Endometrial microvascular endothelial cells (primary cell): ENCODE results near the gene CD180. TPM values are rescaled to one million over a fixed set of nuclear protein-coding genes. Genes with fewer than 3 reads are reported as not detected.

Source experiments
- in situ Hi-C: cut with HindIII; loops from 2 replicates; pipeline ENCODE4 v1.10.0; 2017; ENCODE audit warnings: low sequenced_read_pairs, low pct_unique_long_range_greater_than_20kb; ENCODE audit errors: inconsistent ontology term
- total RNA-seq: library from RNA; depleted of rRNA; stranded (reverse); fragments of >200 nt; gene quantifications from one replicate; pipeline ENCODE4 v1.2.3, GENCODE V29; 2015; ENCODE audit errors: inconsistent ontology term

Gene CD180
- total RNA-seq, 1 donor from 2014 or later = not detected

GRCh38 chr5:67214707-67215447 is 18.3 kb upstream of the CD180 start:
- in situ Hi-C loops = no loop called here

- in situ Hi-C loops = no loop called here
Measured at GRCh38 chr5:67214036-67214435, 17.4 kb upstream of the CD180 start.

- in situ Hi-C loops = no loop called here
Measured at GRCh38 chr5:67211926-67212325, 15.3 kb upstream of the CD180 start.

GRCh38 chr5:67209141-67209771 is 12.7 kb upstream of the CD180 start:
- in situ Hi-C loops = no loop called here

DNA sequence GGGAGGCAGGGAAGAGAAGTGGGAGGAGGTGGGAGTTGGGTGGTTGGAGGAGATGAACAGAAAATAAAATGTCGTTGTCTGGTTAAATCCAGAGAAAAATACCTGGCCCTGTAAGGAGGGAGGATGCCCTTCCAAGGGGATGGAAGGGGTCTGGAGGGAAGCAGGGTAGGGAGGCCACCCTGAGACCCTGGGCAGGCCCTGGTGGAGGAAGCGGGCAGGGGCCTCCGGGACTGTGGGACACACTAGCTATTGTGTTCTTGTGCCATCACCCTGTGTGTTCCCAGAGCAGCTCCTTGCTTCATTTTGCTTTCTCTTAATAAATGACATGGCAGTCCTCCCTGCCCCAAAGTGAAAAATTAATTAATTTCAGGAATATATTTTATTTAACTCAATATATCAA is 11.8 kb upstream of the CD180 start:
- in situ Hi-C loops = no loop called here

GRCh38 chr5:67206929-67207328 is 10.3 kb upstream of the CD180 start:
- in situ Hi-C loops = no loop called here

DNA sequence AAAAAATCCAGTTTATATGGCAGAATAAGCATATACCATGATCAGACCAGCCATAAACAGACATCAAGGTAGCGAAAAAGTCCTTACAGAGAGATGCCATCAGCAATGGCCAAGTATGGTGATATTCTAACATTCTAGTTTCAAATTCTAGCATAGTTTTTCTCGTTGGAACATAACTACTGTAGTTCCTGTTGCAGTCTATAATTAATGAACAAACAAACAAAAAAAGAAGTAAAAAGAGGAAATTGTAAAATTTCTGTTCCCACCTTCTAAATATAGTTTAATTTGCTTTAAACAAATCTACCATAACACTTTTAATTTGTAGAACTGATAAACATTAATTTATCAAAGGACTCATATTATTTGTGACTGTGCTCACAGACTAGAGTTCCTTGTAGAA is 9.9 kb upstream of the CD180 start:
- in situ Hi-C loops = no loop called here

- in situ Hi-C loops = no loop called here
Measured at GRCh38 chr5:67205981-67206380, 9.4 kb upstream of the CD180 start.

GRCh38 chr5:67204821-67205220 is 8.2 kb upstream of the CD180 start:
- in situ Hi-C loops = no loop called here

- in situ Hi-C loops = no loop called here
Measured at GRCh38 chr5:67203701-67204074, 7.1 kb upstream of the CD180 start.

GRCh38 chr5:67202828-67203227 is 6.2 kb upstream of the CD180 start:
- in situ Hi-C loops = no loop called here

- in situ Hi-C loops = no loop called here
Measured at GRCh38 chr5:67201897-67202549, 5.4 kb upstream of the CD180 start.

- in situ Hi-C loops = no loop called here
Measured at GRCh38 chr5:67200809-67201562, 4.4 kb upstream of the CD180 start.

GRCh38 chr5:67199859-67200258 is 3.3 kb upstream of the CD180 start:
- in situ Hi-C loops = no loop called here

DNA sequence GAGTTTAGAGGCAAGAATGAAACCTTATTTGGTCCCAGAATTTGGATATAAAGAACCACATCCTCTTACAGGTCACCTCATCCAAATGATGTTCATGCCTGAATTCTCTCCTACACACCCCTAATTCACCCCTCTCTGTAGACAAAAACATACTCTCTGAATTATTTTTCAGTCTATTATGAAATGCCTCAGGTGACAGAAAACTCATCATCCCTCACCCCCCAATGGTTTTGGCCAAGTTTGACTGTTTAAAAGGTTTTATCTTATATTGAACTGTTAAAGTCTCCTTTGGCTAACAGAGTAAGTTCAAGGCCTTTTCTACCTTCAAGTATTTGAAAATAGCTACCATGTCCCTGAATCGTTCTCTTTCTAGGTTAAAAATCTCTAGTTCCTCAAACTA is 2.3 kb upstream of the CD180 start:
- in situ Hi-C loops = no loop called here

DNA sequence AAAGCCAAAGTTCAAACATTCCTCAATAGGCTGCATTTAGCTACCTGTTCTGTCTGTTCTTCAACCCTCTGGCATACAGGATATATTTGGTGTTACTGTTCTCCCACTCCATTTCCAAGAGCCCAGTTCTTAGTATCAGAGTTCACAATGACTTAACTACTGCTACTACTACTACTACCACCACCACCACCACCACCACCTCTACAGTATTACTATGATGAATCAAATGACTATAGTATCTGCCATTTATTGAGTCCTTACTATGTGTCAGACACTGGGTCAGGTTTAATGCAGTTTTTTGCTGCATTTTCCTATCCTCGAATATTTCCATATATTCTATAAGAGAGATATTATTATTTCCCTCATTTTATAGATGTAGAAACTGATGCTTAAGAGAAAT is 937 bp upstream of the CD180 start:
- in situ Hi-C loops = no loop called here

- in situ Hi-C loops = no loop called here
Measured at GRCh38 chr5:67195406-67196275, 958 bp downstream of the CD180 start.

DNA sequence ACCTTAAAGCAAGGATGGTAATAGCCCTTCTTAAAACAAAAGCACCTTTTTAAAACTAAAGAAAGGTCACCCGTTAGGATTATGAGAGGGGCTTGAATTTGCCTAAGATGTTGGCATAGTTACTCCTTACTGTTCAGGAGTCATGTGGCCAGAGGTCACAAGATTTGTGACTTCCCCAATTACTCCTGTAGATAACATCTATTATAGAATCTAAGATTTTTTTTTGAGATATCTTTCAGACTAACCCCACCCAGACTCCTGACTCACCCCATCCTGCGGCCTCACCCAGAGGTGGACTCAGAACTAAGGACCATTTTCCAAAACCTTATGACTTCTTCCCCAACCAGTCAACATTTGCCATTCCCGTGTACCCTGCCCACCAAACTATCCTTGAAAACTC is 2.4 kb downstream of the CD180 start:
- in situ Hi-C loops = no loop called here

DNA sequence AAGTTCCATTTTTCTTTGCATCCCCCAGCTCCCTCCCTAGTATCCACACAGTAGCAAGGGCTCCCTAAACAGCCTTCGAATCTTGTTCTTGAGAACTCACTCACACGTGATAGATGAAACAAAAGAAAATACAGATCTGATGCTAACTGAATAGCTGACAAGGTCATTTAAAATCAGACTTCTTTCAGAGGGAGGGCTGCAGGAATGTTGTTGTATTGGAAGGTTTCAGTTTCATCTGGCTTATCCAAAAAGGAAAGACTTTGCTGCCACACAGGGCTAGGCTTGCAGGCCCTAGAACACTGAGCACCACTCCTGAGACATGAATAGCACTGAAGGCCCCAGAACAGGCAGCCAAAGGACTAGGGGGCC is 3.2 kb downstream of the CD180 start:
- in situ Hi-C loops = no loop called here
